ENCODE data around the gene SLC51A. TPM values are rescaled to one million over a fixed set of nuclear protein-coding genes. Genes with fewer than 3 reads are reported as not detected.

The SLC51A gene
- total RNA-seq, 1 experiment from 2014 or later = not detected

- CTCF ChIA-PET = no interaction called here
- intact Hi-C loops (cut with micrococcal nuclease; ENCODE audit: unreplicated experiment) = no loop called here
- POLR2A ChIA-PET = no interaction called here
Measured at GRCh38 chr3:196268284-196269163, 52.2 kb downstream of the SLC51A start.

DNA sequence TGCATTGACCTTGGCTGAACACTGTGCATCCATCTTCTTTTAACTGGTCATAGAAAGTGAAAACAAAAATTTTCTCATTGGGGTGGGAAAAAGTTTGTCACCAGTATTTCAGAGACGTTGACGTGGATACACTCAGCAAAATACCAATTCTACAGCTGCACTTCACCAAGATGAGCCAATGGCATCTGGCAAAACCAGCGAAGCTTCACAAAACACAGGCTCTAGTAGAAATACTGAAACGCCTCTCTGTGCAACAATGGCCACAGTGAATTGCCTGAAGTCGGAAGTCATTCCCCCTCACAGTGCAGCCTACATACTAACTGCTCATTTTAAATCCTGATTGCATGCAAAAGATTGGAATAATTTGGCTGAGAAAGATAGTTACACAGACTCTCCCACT is 54.2 kb downstream of the SLC51A start:
- no peak for DNase-seq
- Mint-ChIP-seq H3K4me3 (ENCODE audit: unreplicated experiment) (no peak overlapping the region), H3K4me1 (ENCODE audit: low read depth, unreplicated experiment) (peaks cover 6% of the 10 kb centered on the region), H3K9me3 (ENCODE audit: unreplicated experiment) (peaks cover 8% of the 10 kb centered on the region), H3K27me3 (ENCODE audit: insufficient read depth, unreplicated experiment) (no peaks in the 10 kb centered on the region), H3K36me3 (ENCODE audit: insufficient read depth, unreplicated experiment) (peaks cover 38% of the 10 kb centered on the region), H3K27ac (ENCODE audit: unreplicated experiment) (no peak overlapping the region)
- Histone ChIP-seq H3K4me1 (no peaks in the 10 kb centered on the region), H3K36me3 (ENCODE audit: control insufficient read depth, insufficient read depth, low read length) (no peaks in the 10 kb centered on the region; the same call in 1 of the 2 replicates), H3K4me3 (ENCODE audit: low read depth, low read length) (no peak overlapping the region), H3K9me3 (peaks cover 3% of the 10 kb centered on the region; the same call in 1 of the 2 replicates), H3K27me3 (replicated peaks; ENCODE audit: control insufficient read depth, insufficient read depth, low read length) (no peaks in the 10 kb centered on the region)
- ChIA-PET POLR2A (interaction anchor here (0.6 kb wide), 1 partner anchor 18 kb away, joined by 3 read pairs; no protein-coding TSS in a partner anchor), CTCF (no interaction called here)
- intact Hi-C loops (cut with micrococcal nuclease; ENCODE audit: unreplicated experiment) = no loop called here
- no TSS peak for BruUV-seq (replicated peaks)
- TF ChIP-seq, protein P1, sequence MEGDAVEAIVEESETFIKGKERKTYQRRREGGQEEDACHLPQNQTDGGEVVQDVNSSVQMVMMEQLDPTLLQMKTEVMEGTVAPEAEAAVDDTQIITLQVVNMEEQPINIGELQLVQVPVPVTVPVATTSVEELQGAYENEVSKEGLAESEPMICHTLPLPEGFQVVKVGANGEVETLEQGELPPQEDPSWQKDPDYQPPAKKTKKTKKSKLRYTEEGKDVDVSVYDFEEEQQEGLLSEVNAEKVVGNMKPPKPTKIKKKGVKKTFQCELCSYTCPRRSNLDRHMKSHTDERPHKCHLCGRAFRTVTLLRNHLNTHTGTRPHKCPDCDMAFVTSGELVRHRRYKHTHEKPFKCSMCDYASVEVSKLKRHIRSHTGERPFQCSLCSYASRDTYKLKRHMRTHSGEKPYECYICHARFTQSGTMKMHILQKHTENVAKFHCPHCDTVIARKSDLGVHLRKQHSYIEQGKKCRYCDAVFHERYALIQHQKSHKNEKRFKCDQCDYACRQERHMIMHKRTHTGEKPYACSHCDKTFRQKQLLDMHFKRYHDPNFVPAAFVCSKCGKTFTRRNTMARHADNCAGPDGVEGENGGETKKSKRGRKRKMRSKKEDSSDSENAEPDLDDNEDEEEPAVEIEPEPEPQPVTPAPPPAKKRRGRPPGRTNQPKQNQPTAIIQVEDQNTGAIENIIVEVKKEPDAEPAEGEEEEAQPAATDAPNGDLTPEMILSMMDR (IDR thresholded peaks at IDR 0.05; ENCODE audit: insufficient read depth in 1 of 2, low read depth in 1 of 2, low read length in 1 of 2, severe bottlenecking in 1 of 2, unreplicated experiment in 1 of 2) = no peak

More at GRCh38 chr3:196268284-196269163, 52.2 kb downstream of the SLC51A start:
- no peaks in the 10 kb centered on the region for H3K27me3 Mint-ChIP-seq (ENCODE audit: insufficient read depth, unreplicated experiment)
- no TSS peak for BruUV-seq (replicated peaks)
- H3K9me3 Mint-ChIP-seq (ENCODE audit: unreplicated experiment) = no peaks in the 10 kb centered on the region
- no peaks in the 10 kb centered on the region for H3K4me1 ChIP-seq
- H3K36me3 ChIP-seq (ENCODE audit: control insufficient read depth, insufficient read depth, low read length) = no peaks in the 10 kb centered on the region; the same call in 1 of the 2 replicates
- no peaks in the 10 kb centered on the region for H3K27me3 ChIP-seq (replicated peaks; ENCODE audit: control insufficient read depth, insufficient read depth, low read length)
- no peak overlapping the region for H3K4me3 ChIP-seq (ENCODE audit: low read depth, low read length)
- peaks cover 38% of the 10 kb centered on the region for H3K36me3 Mint-ChIP-seq (ENCODE audit: insufficient read depth, unreplicated experiment)
- TF ChIP-seq, protein P1 (IDR thresholded peaks at IDR 0.05; ENCODE audit: insufficient read depth in 1 of 2, low read depth in 1 of 2, low read length in 1 of 2, severe bottlenecking in 1 of 2, unreplicated experiment in 1 of 2) = no peak
- DNase-seq = no peak
- no peak overlapping the region for H3K4me3 Mint-ChIP-seq (ENCODE audit: unreplicated experiment)
- no peak overlapping the region for H3K27ac Mint-ChIP-seq (ENCODE audit: unreplicated experiment)
- H3K4me1 Mint-ChIP-seq (ENCODE audit: low read depth, unreplicated experiment) = no peaks in the 10 kb centered on the region
- H3K9me3 ChIP-seq = no peaks in the 10 kb centered on the region

GRCh38 chr3:196272826-196273225 is 56.5 kb downstream of the SLC51A start:
- H3K27me3 Mint-ChIP-seq (ENCODE audit: insufficient read depth, unreplicated experiment) = no peaks in the 10 kb centered on the region
- Histone ChIP-seq H3K27me3 (replicated peaks; ENCODE audit: control insufficient read depth, insufficient read depth, low read length) (no peaks in the 10 kb centered on the region), H3K36me3 (ENCODE audit: control insufficient read depth, insufficient read depth, low read length) (no peaks in the 10 kb centered on the region; the same call in 1 of the 2 replicates), H3K4me1 (no peaks in the 10 kb centered on the region), H3K4me3 (ENCODE audit: low read depth, low read length) (no peak overlapping the region), H3K9me3 (peaks cover 3% of the 10 kb centered on the region; the same call in 1 of the 2 replicates)
- H3K36me3 Mint-ChIP-seq (ENCODE audit: insufficient read depth, unreplicated experiment) = peaks cover 30% of the 10 kb centered on the region
- H3K27ac Mint-ChIP-seq (ENCODE audit: unreplicated experiment) = no peak overlapping the region
- ChIA-PET POLR2A (no interaction called here), CTCF (no interaction called here)
- DNase-seq = no peak
- H3K4me1 Mint-ChIP-seq (ENCODE audit: low read depth, unreplicated experiment) = peaks cover 6% of the 10 kb centered on the region
- no peak overlapping the region for H3K4me3 Mint-ChIP-seq (ENCODE audit: unreplicated experiment)
- no TSS peak for BruUV-seq (replicated peaks)
- intact Hi-C loops (cut with micrococcal nuclease; ENCODE audit: unreplicated experiment) = no loop called here
- TF ChIP-seq, protein P1 (IDR thresholded peaks at IDR 0.05; ENCODE audit: insufficient read depth in 1 of 2, low read depth in 1 of 2, low read length in 1 of 2, severe bottlenecking in 1 of 2, unreplicated experiment in 1 of 2) = no peak
- H3K9me3 Mint-ChIP-seq (ENCODE audit: unreplicated experiment) = peaks cover 10% of the 10 kb centered on the region
